ENCODE measurements around the gene INPP5A. TPM values are rescaled to one million over a fixed set of nuclear protein-coding genes. Genes with fewer than 3 reads are reported as not detected.
"Not testable (repeated sequence)": the region's sequence is repeated elsewhere in the genome, so short reads cannot be mapped to it uniquely, and the experiment has no call there.

INPP5A gene
- total RNA-seq, 1 experiment from 2014 or later = 12.3 TPM

GRCh38 chr10:132743196-132743924 is 205.8 kb downstream of the INPP5A start:
- H3K27me3 ChIP-seq (ENCODE audit: insufficient read depth, low read length); DNase-seq (ENCODE audit: low read depth, low spot score); H3K36me3 ChIP-seq (ENCODE audit: control insufficient read depth in 1 of 2, insufficient read depth in 2 of 2, low read length in 2 of 2); CTCF ChIA-PET; H3K79me2 ChIP-seq (ENCODE audit: insufficient read depth, low read length); H3K9me2 ChIP-seq (ENCODE audit: insufficient read depth); H4K20me1 ChIP-seq (ENCODE audit: insufficient read depth); H3K9me3 ChIP-seq (ENCODE audit: control insufficient read depth in 1 of 2, insufficient read depth in 1 of 2, low read depth in 1 of 2, low read length in 2 of 2); H3K4me2 ChIP-seq (ENCODE audit: low read length); POLR2A ChIA-PET; BruUV-seq (replicated peaks); H2AFZ ChIP-seq (ENCODE audit: low read depth, low read length, poor library complexity, severe bottlenecking); RAD21 ChIA-PET (ENCODE audit: low non-redundant PET in 1 of 2, low total read pairs in 2 of 2, uncharacterized antibody in 2 of 2, unreplicated experiment in 2 of 2); H3K9ac ChIP-seq (ENCODE audit: low read length); H3K4me1 ChIP-seq (ENCODE audit: control insufficient read depth in 1 of 2, insufficient read depth in 2 of 2, low read length in 2 of 2); ATAC-seq; intact Hi-C loops (cut with micrococcal nuclease); H3K4me3 ChIP-seq (replicated peaks in 1 of 2; ENCODE audit: low read depth in 1 of 2, low read length in 2 of 2); H3K27ac ChIP-seq (ENCODE audit: low read depth, low read length): not testable (repeated sequence)

DNA sequence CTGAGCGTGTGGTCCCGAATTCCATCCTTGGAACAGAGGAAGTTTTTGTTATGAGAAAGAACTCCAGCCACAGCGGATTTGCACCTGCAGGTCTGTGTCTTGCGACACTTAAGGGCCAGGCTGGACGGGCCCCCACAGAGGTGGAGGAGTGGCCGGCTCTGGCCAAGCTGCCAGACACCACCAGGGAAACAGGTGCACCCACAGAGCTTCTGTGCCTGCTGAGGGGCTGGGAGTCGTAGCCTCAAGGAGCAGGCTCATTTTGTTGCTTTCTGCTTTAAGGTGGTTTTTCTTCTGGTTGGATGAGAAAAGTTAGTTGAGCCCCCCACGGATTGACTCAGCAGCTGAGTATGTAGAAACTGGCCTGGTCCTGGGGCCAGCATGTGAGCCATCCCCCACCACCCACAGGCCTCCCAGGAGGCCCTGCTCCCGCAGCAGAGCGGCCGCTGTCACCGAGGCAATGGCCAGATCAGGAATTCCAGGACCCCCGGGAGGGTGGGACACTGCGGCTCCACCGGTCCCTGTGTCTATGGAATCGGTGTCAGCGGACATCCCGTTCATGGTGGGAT is 206.4 kb downstream of the INPP5A start:
- no TSS peak for BruUV-seq (replicated peaks)
- Histone ChIP-seq H3K27ac (ENCODE audit: low read depth, low read length) (no peak overlapping the region), H3K4me2 (ENCODE audit: low read length) (no peak overlapping the region), H3K27me3 (ENCODE audit: insufficient read depth, low read length) (no peaks in the 10 kb centered on the region), H3K79me2 (ENCODE audit: insufficient read depth, low read length) (no peaks in the 10 kb centered on the region), H2AFZ (ENCODE audit: low read depth, low read length, poor library complexity, severe bottlenecking) (no peak overlapping the region), H3K9me2 (ENCODE audit: insufficient read depth) (no peaks in the 10 kb centered on the region), H4K20me1 (ENCODE audit: insufficient read depth) (no peaks in the 10 kb centered on the region), H3K36me3 (ENCODE audit: control insufficient read depth in 1 of 2, insufficient read depth in 2 of 2, low read length in 2 of 2) (no peaks in the 10 kb centered on the region), H3K4me3 (replicated peaks in 1 of 2; ENCODE audit: low read depth in 1 of 2, low read length in 2 of 2) (no peak overlapping the region), H3K9ac (ENCODE audit: low read length) (no peak overlapping the region), H3K4me1 (ENCODE audit: control insufficient read depth in 1 of 2, insufficient read depth in 2 of 2, low read length in 2 of 2) (no peaks in the 10 kb centered on the region), H3K9me3 (ENCODE audit: control insufficient read depth in 1 of 2, insufficient read depth in 1 of 2, low read depth in 1 of 2, low read length in 2 of 2) (no peaks in the 10 kb centered on the region)
- intact Hi-C loops (cut with micrococcal nuclease) = no loop called here
- ATAC-seq (no peak), DNase-seq (ENCODE audit: low read depth, low spot score) (no peak)
- TF ChIP-seq TCF7L2 (IDR thresholded peaks at IDR 0.05; ENCODE audit: borderline replicate concordance, extremely low read depth, insufficient read depth, insufficient read length) = no peak
- TF ChIP-seq EZH2 (IDR thresholded peaks at IDR 0.05) = no peak
- no peak for TF ChIP-seq ZBTB33 (IDR thresholded peaks at IDR 0.05; ENCODE audit: extremely low read depth, insufficient replicate concordance, low read length)
- no peak for TF ChIP-seq CTCF (IDR thresholded peaks at IDR 0.05 in 2 of 3, conservative IDR thresholded peaks at IDR 0.05 in 1 of 3; ENCODE audit: borderline replicate concordance in 1 of 3, insufficient read depth in 1 of 3, low read depth in 2 of 3, low read length in 2 of 3)
- no peak for TF ChIP-seq ZNF274 (IDR thresholded peaks at IDR 0.05; ENCODE audit: low read depth, low read length)
- TF ChIP-seq SIN3A (IDR thresholded peaks at IDR 0.05; ENCODE audit: low read depth) = no peak
- no peak for TF ChIP-seq POLR2AphosphoS5 (IDR thresholded peaks at IDR 0.05; ENCODE audit: low read depth, low read length)
- no peak for TF ChIP-seq CBX3 (IDR thresholded peaks at IDR 0.05; ENCODE audit: low read depth)
- no peak for TF ChIP-seq JUND (IDR thresholded peaks at IDR 0.05)
- TF ChIP-seq EGR1 (IDR thresholded peaks at IDR 0.05; ENCODE audit: low read depth) = no peak
- TF ChIP-seq SRF (IDR thresholded peaks at IDR 0.05; ENCODE audit: low read depth) = no peak
- TF ChIP-seq SP1 (IDR thresholded peaks at IDR 0.05; ENCODE audit: low read depth) = no peak
- no peak for TF ChIP-seq FOSL1 (IDR thresholded peaks at IDR 0.05; ENCODE audit: low read depth)
- no peak for TF ChIP-seq ELF1 (IDR thresholded peaks at IDR 0.05; ENCODE audit: borderline replicate concordance, low read depth)
- RAD21 ChIA-PET (ENCODE audit: low non-redundant PET in 1 of 2, low total read pairs in 2 of 2, uncharacterized antibody in 2 of 2, unreplicated experiment in 2 of 2) = no interaction called here
- CTCF ChIA-PET = no interaction called here
- POLR2A ChIA-PET = no interaction called here
